IPS-15b (cell line): ENCODE results near the gene CFAP157.

Source experiments
- H3K27me3 ChIP-seq: one replicate; pipeline ENCODE4 v1.6.1; 2013; ENCODE audit warnings: low read length; ENCODE audit not compliant: control insufficient read depth, insufficient read depth
- H3K36me3 ChIP-seq: one replicate; pipeline ENCODE4 v1.6.1; 2013; ENCODE audit warnings: low read length; ENCODE audit not compliant: control insufficient read depth, insufficient read depth
- H3K4me1 ChIP-seq: one replicate; pipeline ENCODE4 v1.6.1; 2013; ENCODE audit warnings: mild to moderate bottlenecking, low read length; ENCODE audit not compliant: control insufficient read depth, insufficient read depth
- H3K4me3 ChIP-seq: one replicate; pipeline ENCODE4 v1.5.1; 2013; ENCODE audit warnings: low read depth, low read length
- H3K9ac ChIP-seq: one replicate; pipeline ENCODE4 v1.6.1; 2013; ENCODE audit warnings: low read depth, mild to moderate bottlenecking, low read length
- H3K9me3 ChIP-seq: one replicate; pipeline ENCODE4 v1.6.1; 2013; ENCODE audit warnings: mild to moderate bottlenecking, low read length; ENCODE audit not compliant: control insufficient read depth, insufficient read depth

CFAP157 gene

DNA sequence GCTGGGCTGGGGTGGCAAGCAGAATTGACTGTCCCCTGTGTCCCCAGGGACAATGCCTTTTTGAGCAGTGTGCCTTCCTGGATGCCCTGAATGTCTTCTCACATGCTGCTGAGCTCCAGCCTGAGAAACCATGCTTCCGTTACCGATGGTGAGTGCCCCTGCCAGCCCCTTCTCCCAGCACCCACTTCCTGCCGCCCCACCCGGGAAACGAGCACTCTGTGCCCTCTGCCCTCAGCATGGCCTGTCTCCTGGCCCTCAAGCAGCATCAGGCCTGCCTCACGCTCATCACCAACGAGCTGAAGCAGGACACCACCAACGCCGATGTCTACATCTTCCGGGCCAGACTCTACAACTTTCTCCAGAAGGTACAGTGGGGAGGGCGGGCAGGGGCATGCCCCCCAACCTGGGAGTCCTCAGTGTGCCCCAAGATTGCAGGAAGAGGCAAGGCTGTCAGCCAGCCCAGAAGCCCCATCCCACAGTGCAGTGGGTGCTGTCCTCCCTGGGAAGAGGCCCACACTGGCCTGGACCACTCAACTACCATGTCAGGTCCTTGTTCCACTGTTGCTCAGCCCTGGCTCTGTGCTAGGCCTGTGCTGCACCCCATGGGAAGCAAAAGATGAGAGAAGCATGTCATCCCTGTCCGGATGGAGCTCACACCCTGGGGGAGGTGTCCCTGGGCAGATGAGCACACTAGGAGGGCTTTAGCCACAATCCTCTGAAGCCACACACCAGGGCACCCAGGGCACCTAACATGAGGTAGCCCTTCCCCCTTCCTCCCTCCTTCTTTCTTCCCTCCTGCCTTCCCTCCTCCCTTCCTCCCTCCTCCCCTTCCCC, 13.5 kb downstream of the CFAP157 start:
- Histone ChIP-seq H3K9ac (no peak overlapping the region), H3K4me3 (no peak overlapping the region), H3K27me3 (no peaks in the 10 kb centered on the region), H3K36me3 (no peaks in the 10 kb centered on the region), H3K4me1 (no peaks in the 10 kb centered on the region), H3K9me3 (no peaks in the 10 kb centered on the region)

DNA sequence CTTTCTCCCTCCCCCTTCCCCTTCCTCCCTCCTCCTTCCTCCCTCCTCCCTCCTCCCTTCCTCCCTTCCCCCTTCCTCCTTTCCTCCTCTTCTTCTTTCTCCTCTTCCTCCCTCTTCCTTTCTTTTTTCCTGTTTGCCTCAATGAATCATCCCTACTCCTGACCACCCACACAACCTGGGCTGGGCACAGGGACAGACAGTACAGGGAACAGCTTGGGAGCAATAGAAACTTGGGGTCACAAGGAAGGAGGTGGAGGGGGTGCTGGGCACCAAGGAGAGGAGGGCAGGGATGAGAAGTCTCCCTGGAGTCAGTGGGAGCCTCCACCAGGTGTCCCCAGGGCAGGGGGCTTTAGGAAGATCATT, 14.1 kb downstream of the CFAP157 start:
- Histone ChIP-seq H3K4me1 (no peaks in the 10 kb centered on the region), H3K9me3 (no peaks in the 10 kb centered on the region), H3K27me3 (no peaks in the 10 kb centered on the region), H3K4me3 (no peak overlapping the region), H3K9ac (no peak overlapping the region), H3K36me3 (no peaks in the 10 kb centered on the region)

DNA sequence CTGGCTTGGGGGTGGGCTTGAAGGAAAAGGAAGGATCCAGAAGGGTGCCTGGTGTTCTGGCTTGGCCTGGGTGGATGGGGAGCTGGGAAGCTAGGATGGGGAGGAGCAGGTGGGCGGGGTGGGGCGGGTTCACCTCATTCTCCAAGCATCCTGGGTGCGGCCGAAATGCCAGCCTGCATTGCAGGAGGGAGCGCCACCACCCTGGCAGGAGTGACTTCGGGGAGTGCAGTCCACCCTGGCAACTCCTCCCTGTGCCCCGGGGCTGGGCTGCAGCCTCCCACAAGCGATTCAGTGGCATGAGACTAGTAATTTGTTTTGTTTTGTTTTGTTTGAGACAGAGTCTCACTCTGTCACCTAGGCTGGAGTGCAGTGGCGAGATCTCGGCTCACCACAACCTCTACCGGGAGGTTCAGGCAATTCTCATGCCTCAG, 14.6 kb downstream of the CFAP157 start:
- Histone ChIP-seq H3K36me3 (no peaks in the 10 kb centered on the region), H3K4me3 (no peak overlapping the region), H3K27me3 (no peaks in the 10 kb centered on the region), H3K9ac (no peak overlapping the region), H3K4me1 (no peaks in the 10 kb centered on the region), H3K9me3 (no peaks in the 10 kb centered on the region)

DNA sequence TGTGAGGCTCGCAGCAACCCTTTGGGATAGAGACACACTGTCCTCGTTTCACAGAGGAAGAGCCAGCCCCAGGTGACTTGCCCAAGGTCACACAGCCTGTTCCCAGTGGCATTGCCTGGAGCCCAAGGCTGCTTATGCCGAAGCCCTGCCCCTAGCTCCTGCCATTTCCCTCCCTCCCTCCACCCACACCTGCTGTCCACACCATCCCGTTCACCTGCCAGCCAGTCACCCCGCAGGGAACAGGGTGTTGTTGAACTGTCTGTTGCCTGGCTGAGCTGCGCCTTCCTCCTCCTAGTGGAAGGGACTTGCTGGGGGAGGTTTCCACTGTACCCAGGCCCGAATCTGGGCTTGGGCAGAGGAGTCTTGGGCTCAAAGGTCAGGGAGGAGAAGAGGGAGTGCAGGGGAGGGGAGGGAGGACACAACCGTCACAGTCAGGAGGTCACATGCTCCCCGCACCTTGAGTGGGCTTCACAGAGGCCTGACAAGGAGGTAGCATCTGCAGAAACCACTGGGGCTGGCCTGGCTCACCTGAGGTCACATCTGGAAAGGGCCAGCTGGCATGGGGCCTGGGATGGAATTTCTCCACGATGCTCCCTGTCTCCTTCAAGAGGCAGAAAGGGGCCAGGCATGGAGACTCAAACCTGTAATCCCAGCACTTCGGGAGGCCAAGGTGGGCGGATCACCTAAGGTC, 15.4 kb downstream of the CFAP157 start:
- no peak overlapping the region for H3K4me3 ChIP-seq
- no peaks in the 10 kb centered on the region for H3K4me1 ChIP-seq
- H3K9me3 ChIP-seq: no peaks in the 10 kb centered on the region
- no peaks in the 10 kb centered on the region for H3K36me3 ChIP-seq
- H3K27me3 ChIP-seq: no peaks in the 10 kb centered on the region
- no peak overlapping the region for H3K9ac ChIP-seq

DNA sequence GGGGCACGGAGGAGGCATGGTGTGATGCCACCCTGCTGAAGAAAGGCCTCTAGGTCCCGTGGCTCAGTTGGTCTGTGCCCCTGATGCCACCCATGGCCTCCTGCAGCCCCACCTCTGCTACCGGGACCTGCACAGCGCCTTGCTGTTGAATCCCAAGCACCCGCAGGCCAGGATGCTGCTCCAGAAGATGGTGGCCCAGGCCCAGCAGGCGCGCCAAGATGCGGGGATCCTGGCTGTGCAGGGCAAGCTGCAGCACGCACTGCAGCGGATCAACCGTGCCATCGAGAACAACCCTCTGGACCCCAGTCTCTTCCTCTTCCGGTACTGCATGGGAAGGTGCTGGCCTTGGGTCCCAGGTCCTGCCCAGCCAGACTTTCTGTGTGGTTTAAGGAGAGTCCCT, 16.2 kb downstream of the CFAP157 start:
- H3K4me1 ChIP-seq: no peaks in the 10 kb centered on the region
- H3K9ac ChIP-seq: no peak overlapping the region
- H3K4me3 ChIP-seq: no peak overlapping the region

DNA sequence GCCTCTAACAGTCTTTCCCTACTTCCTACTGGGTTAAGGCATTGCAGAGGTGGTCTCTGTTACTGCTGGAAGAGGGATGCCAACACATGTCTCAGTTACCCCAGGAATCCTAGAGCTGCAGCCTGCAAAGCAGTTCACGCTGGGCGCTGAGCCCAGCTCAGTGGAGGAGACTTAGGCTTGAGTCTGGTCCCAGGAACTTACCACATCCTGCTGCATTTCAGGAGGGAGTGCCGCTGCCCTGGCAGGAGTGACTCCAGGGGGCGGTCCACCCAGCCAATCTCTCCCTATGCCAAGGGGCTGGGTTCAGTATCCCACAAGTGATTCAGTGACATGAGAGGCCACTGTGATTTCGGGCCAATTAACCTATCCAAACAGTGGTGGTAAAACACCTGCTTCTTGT, 16.7 kb downstream of the CFAP157 start:
- Histone ChIP-seq H3K36me3 (no peaks in the 10 kb centered on the region), H3K4me1 (no peaks in the 10 kb centered on the region), H3K9ac (no peak overlapping the region), H3K4me3 (no peak overlapping the region), H3K27me3 (no peaks in the 10 kb centered on the region), H3K9me3 (no peaks in the 10 kb centered on the region)

More for the DNA sequence above, 16.2 kb downstream of the CFAP157 start:
- no peaks in the 10 kb centered on the region for H3K36me3 ChIP-seq
- H3K9me3 ChIP-seq: no peaks in the 10 kb centered on the region
- no peaks in the 10 kb centered on the region for H3K27me3 ChIP-seq

DNA sequence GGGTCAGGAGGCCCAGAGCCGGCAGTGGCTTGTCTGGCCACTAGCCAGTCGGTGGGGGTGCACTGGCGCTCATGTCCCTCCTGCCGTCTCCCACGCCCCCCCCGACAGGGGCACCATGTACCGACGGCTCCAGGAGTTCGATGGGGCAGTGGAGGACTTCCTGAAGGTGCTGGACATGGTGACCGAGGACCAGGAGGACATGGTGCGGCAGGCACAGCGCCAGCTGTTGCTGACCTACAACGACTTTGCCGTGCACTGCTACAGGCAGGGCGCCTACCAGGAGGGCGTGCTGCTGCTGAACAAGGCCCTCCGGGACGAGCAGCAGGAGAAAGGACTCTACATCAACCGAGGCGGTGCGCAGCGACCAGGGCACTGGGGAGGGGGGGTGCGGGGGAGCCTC, 17.2 kb downstream of the CFAP157 start:
- Histone ChIP-seq H3K9me3 (no peaks in the 10 kb centered on the region), H3K27me3 (no peaks in the 10 kb centered on the region), H3K36me3 (no peaks in the 10 kb centered on the region), H3K4me1 (no peaks in the 10 kb centered on the region), H3K9ac (no peak overlapping the region), H3K4me3 (no peak overlapping the region)

DNA sequence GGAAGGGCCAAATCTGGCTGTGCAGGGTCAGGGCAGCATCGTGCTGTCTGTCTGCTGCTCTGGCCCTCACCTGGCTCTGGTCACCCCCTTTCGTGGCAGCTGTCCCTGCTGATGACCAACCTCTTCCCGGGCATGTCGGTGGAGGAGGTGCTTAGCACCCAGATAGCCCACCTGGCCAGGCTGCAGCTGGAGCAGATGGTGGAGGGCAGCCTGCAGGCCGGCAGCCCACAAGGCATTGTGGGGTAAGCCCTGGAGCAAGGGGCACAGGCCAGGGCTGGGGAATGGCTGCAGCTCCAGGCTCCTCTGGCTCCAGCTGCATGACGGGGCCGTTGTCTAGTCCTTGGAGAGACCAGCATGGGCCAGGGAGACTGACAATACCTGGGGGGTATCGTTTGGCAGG, 20.1 kb downstream of the CFAP157 start:
- Histone ChIP-seq H3K9ac (no peak overlapping the region), H3K36me3 (no peaks in the 10 kb centered on the region), H3K27me3 (no peaks in the 10 kb centered on the region), H3K9me3 (no peaks in the 10 kb centered on the region), H3K4me3 (no peak overlapping the region), H3K4me1 (no peaks in the 10 kb centered on the region)

DNA sequence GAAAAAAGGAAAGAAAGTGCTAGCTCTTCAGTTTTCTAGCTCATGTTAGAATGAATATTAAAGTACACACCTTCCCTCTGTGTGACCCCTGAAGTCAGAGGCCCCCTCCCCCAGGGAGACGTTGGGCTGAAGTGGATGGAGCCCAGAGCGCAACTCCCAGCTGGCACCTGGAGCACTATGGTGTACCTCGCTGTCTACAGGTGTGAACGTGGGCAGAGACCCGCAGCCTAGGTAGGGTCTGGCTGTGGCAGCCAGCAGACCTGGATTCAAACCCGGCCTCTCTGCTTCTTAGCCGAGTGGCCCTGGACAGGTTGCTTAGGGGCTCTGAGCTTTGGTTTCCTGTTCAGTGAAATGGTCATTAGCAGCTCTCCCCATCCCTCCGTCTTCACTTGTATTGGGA, 22.0 kb downstream of the CFAP157 start:
- no peak overlapping the region for H3K9ac ChIP-seq
- H3K9me3 ChIP-seq: no peaks in the 10 kb centered on the region
- peaks cover under 1% of the 10 kb centered on the region for H3K4me1 ChIP-seq
- no peak overlapping the region for H3K4me3 ChIP-seq
- no peaks in the 10 kb centered on the region for H3K27me3 ChIP-seq
- no peaks in the 10 kb centered on the region for H3K36me3 ChIP-seq

DNA sequence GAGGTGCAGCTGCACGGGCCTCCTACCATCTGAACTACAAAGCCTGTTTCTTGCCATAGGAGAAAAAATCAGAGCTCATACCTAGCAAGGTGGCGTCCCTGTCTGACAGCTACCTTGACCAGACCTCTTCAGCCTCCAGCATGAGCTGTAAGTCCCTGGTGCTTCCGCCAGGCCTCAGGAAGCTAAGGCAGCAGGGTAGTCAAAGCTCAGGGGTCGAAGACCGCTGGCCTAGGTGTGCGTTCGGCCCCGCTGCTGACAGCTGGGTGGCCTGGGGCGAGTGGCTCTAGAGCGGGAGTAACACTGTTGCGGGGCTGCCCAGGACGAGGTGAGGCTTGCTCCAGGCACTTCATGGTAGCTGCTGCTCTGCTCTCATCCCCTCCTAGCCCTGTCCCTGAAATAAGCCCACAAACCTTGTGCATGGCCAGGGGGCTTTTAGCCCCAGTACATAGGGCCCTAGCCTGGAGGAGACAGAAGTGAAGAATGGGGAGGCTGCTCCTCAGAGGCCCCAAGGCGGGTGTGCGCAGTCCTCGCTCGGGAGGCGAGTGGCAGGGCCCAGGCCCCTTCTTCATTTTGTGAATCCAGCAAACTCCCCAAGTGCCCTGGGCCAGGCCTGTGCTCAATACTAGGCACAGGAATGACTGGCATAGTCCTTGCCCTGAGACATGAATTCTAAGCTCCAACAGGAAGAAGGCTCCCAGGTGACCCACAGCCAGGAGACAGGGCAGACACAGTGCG, 22.9 kb downstream of the CFAP157 start:
- Histone ChIP-seq H3K4me1 (peaks cover 3% of the 10 kb centered on the region), H3K36me3 (no peaks in the 10 kb centered on the region), H3K9me3 (no peaks in the 10 kb centered on the region), H3K4me3 (no peak overlapping the region), H3K27me3 (no peaks in the 10 kb centered on the region), H3K9ac (no peak overlapping the region)

DNA sequence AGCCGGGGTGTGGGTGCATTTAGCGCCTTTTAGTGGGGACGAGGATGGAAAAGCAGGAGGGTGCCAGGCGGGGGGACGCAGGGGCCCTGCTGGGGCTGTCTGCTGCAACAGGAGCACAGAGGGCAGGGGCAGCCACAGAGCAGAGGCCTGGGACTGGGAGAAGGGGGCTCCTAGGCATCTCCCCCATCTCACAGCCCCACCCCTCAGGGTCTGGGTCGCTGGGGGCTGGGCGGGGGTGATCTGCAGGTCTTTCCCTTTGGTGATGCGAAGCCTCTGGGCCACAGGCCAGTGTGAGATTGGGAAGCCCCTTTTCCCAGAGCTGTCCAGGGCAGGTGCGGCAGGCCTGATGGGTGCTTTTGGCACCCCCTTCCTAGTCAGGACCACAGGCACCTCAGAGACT, 23.5 kb downstream of the CFAP157 start:
- Histone ChIP-seq H3K9me3 (no peaks in the 10 kb centered on the region), H3K9ac (no peak overlapping the region), H3K4me3 (no peak overlapping the region), H3K27me3 (no peaks in the 10 kb centered on the region), H3K36me3 (no peaks in the 10 kb centered on the region), H3K4me1 (peaks cover 3% of the 10 kb centered on the region)
